Measurements from ENCODE around the gene SLC13A5.

- TF ChIP-seq POLR2A (IDR thresholded peaks at IDR 0.05; ENCODE audit: low read length) (no peak), GATA1 (IDR thresholded peaks at IDR 0.05; ENCODE audit: low read depth, low read length) (no peak)
These were observed 76.3 kb downstream of the SLC13A5 start for GRCh38 chr17:6636616-6637457.

All from erythroblast (primary cell).